Measurements from ENCODE around the gene DBP.

DNA sequence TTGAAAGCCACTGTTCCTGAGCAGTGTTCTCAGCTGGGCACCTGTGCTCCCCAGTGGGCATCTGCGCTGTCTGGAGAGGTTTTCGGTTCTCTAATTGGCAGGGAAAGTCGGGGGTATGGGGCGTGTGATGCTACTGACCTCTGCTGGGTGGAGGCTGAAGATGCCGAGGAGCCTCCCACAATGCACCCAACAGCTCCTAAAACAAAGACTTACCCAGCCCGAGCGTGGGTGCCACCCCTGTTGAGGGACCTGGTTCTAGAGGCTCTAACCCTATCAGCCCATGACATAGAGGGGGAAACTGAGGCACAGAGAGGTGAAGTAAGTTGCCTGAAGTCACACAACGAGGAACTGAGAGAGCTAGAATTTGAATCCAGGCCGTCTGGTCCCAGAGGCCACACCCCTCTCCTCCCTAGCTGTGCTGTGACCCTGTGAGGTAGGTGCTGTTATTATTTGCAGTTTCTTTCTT is 28.3 kb downstream of the DBP start:
- TF ChIP-seq POLR2A (IDR thresholded peaks at IDR 0.05; ENCODE audit: low read depth, low read length): no peak
- TF ChIP-seq POLR2AphosphoS5 (IDR thresholded peaks at IDR 0.05; ENCODE audit: low read depth, low read length): no peak
- no peak for TF ChIP-seq TAF1 (IDR thresholded peaks at IDR 0.05; ENCODE audit: borderline replicate concordance, low read depth, low read length)
